ENCODE results near the gene ATP9B.

The ATP9B gene

DNA sequence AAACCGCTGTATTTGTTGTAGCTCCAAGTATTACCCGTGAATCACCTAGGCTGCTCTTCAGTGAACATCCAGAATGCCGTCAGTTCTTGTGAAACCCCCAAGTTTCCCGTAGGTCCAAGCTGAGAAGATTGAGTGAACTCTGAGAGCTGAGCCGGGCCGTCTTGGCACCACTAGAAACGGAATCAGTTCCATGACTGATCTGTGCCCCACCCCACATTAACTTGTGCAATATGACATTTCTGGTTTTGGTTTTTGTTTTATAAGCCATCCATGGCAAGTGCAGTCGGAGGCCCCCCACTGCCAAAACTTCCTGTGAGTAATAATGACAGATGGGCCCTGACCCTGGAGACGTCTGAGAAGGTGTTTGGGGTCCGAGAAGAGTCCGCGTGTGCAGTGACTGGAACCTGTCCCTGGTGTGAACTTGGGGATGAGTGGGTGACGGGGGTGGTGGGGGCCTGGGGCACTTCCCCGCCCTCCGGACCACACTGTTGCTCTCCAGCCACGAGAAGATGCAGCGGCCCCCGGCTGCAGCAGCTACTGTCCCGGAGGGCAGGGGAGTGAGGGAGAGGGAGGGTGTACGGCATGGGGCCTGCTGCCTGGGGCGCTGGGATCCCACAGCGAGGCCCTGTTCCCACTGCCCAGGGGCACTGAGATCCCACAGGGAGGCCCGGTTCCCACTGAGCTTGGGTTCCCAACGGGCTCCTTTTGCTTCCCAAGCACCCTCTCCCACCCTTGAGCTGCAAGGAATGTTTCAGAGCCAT, 353.0 kb downstream of the ATP9B start:
- no peak overlapping the region for H3K4me3 ChIP-seq (ENCODE audit: severe bottlenecking)
- TF ChIP-seq, protein P1, sequence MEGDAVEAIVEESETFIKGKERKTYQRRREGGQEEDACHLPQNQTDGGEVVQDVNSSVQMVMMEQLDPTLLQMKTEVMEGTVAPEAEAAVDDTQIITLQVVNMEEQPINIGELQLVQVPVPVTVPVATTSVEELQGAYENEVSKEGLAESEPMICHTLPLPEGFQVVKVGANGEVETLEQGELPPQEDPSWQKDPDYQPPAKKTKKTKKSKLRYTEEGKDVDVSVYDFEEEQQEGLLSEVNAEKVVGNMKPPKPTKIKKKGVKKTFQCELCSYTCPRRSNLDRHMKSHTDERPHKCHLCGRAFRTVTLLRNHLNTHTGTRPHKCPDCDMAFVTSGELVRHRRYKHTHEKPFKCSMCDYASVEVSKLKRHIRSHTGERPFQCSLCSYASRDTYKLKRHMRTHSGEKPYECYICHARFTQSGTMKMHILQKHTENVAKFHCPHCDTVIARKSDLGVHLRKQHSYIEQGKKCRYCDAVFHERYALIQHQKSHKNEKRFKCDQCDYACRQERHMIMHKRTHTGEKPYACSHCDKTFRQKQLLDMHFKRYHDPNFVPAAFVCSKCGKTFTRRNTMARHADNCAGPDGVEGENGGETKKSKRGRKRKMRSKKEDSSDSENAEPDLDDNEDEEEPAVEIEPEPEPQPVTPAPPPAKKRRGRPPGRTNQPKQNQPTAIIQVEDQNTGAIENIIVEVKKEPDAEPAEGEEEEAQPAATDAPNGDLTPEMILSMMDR (IDR thresholded peaks at IDR 0.05; ENCODE audit: poor library complexity, severe bottlenecking), result no peak
- H3K4me1 ChIP-seq (ENCODE audit: insufficient read depth, poor library complexity, severe bottlenecking), result no peaks in the 10 kb centered on the region
- H3K27ac ChIP-seq (ENCODE audit: poor library complexity, severe bottlenecking), result no peak overlapping the region
- ATAC-seq (ENCODE audit: low read depth) (no peak), DNase-seq (ENCODE audit: low spot score) (no peak)
- H3K36me3 ChIP-seq (ENCODE audit: low read depth), result no peaks in the 10 kb centered on the region
- H3K9me3 ChIP-seq (ENCODE audit: severe bottlenecking), result no peaks in the 10 kb centered on the region
- H3K27me3 ChIP-seq (ENCODE audit: insufficient read depth, poor library complexity, severe bottlenecking), result no peaks in the 10 kb centered on the region

DNA sequence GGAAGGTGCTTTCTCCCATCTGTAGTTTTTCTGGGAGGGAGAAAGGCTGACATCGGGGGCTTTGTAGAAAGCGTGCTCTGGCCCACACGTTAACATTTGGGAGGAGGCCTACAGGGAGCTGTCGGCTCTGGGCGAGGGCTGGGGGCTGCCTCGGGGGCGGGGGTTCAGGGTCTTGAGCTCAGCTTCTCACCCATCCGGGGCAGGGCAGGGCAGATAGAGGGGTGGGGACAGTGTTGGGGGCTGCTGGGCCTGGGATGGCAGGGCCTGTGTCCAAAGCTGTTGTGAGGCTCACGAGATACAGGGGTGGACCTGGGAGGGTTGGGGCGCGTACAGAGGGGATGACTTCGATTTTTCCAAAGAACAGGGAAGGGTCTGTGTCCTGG, 353.6 kb downstream of the ATP9B start:
- Histone ChIP-seq H3K4me1 (ENCODE audit: insufficient read depth, poor library complexity, severe bottlenecking) (no peaks in the 10 kb centered on the region), H3K9me3 (ENCODE audit: severe bottlenecking) (no peaks in the 10 kb centered on the region), H3K27ac (ENCODE audit: poor library complexity, severe bottlenecking) (no peak overlapping the region), H3K27me3 (ENCODE audit: insufficient read depth, poor library complexity, severe bottlenecking) (no peaks in the 10 kb centered on the region), H3K36me3 (ENCODE audit: low read depth) (no peaks in the 10 kb centered on the region), H3K4me3 (ENCODE audit: severe bottlenecking) (no peak overlapping the region)
- DNase-seq (ENCODE audit: low spot score) (no peak), ATAC-seq (ENCODE audit: low read depth) (no peak)
- TF ChIP-seq, protein P1 (IDR thresholded peaks at IDR 0.05; ENCODE audit: poor library complexity, severe bottlenecking), result no peak

DNA sequence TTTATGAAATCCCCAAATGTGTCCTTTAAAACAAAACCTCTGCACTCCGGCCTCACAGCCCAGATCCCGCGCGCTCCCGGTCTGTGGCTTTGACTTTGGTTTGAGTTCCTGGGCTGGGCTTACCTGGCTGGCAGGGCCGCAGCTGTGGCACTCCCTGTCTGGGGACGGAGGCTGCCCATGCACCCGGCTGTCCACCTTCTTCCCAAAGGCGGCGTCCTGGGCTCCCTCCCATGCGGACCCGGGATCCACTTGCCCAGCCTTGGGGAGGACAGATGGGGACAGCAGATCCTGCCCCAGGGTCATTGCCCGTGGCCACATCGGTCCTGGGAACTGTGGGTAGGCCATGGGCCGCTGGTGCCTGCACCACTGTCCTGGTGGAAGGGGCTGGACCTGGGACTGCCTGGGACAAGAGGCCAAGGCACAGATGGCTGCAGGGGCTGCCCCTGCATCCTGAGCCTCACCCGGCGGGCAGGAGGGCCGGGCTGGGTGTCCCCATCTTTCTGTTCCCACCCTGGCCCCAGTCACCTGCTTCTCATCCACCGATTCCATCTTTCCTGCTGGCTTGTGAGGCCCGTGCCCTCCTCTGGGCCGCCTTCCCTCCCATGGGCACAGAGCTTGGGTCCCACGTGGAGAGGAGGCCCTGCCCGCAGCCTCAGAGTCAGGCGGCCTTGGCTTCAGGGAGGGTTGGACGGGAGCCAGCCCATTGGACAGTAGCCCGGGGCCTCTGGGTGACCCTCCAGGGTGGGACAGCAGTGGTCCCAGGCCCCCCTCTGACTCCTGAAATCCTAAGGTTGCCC, 354.2 kb downstream of the ATP9B start:
- Histone ChIP-seq H3K27me3 (ENCODE audit: insufficient read depth, poor library complexity, severe bottlenecking) (no peaks in the 10 kb centered on the region), H3K27ac (ENCODE audit: poor library complexity, severe bottlenecking) (no peak overlapping the region), H3K4me1 (ENCODE audit: insufficient read depth, poor library complexity, severe bottlenecking) (no peaks in the 10 kb centered on the region), H3K4me3 (ENCODE audit: severe bottlenecking) (no peak overlapping the region), H3K9me3 (ENCODE audit: severe bottlenecking) (no peaks in the 10 kb centered on the region), H3K36me3 (ENCODE audit: low read depth) (no peaks in the 10 kb centered on the region)
- ATAC-seq (ENCODE audit: low read depth) (no peak), DNase-seq (ENCODE audit: low spot score) (no peak)
- TF ChIP-seq, protein P1 (IDR thresholded peaks at IDR 0.05; ENCODE audit: poor library complexity, severe bottlenecking), result no peak

DNA sequence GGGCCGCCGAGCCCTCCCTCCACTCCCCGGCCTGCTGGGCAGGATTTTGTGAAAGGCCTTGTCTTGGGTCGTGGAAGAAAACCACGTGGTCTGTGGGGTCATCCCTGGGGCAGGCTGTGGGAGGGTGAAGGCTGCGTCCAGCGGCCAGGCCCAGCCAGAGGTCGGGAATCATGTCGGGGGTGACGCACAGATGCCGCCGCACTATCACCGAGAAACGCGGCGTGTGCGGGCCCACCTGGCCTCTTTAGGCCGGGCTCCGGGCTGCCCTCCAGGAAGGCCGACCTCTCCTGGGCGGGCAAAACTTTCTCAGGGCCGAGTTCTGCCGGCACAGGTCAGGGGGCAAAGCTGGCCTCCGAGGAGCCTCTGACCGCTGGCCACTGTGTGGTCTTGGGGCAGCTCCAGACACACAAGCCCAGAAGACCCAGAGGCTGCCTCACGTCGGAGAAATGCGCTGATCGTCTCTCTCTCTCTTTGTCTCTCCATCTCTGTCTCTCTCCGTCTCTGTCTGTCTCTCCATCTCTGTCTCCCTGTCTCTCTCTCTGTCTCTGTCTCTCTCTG, 354.9 kb downstream of the ATP9B start:
- Histone ChIP-seq H3K36me3 (ENCODE audit: low read depth) (no peaks in the 10 kb centered on the region), H3K9me3 (ENCODE audit: severe bottlenecking) (no peaks in the 10 kb centered on the region), H3K27me3 (ENCODE audit: insufficient read depth, poor library complexity, severe bottlenecking) (no peaks in the 10 kb centered on the region), H3K4me1 (ENCODE audit: insufficient read depth, poor library complexity, severe bottlenecking) (no peaks in the 10 kb centered on the region), H3K27ac (ENCODE audit: poor library complexity, severe bottlenecking) (no peak overlapping the region), H3K4me3 (ENCODE audit: severe bottlenecking) (no peak overlapping the region)
- TF ChIP-seq, protein P1 (IDR thresholded peaks at IDR 0.05; ENCODE audit: poor library complexity, severe bottlenecking), result no peak
- ATAC-seq (ENCODE audit: low read depth), result no peak
- DNase-seq (ENCODE audit: low spot score), result no peak
